GM19397 (cell line): ENCODE measurements around the gene EFNA5.

Experiments
- ATAC-seq: cut with Tn5 transposase; IDR thresholded peaks from one replicate; pipeline ENCODE4 v1.9.1; 2021; ENCODE audit warnings: mild to moderate bottlenecking, moderate library complexity; ENCODE audit not compliant: unreplicated experiment

EFNA5 gene

GRCh38 chr5:107607196-107607595 lies 63.5 kb downstream of the EFNA5 start:
- no peak for ATAC-seq

DNA sequence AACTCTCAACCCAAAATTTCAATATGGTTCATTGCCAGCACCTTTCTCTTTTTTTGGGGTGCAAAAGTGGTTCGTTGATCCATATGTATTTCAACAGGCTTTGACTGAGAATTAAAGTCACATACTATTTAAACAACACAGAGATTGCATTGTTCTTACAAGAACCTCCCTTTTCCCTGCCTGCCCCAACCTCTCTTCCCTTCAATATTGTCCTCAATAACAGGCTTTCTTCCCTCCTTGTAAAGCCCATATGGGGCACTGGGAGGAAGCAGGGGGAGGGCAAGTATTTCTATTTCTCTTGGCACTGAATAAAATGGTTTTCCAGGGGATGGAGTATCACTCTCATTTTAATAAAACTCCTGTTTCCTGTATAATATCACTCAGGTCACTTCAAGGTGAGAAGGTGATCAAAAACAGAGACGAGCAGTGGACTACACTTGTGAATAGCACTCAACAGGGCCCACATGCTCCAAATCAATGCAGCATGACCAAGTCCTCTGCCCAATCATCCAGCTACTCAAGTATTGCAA lies 65.1 kb downstream of the EFNA5 start:
- ATAC-seq = no peak

- no peak for ATAC-seq
Measured at GRCh38 chr5:107604990-107605389, 65.7 kb downstream of the EFNA5 start.

DNA sequence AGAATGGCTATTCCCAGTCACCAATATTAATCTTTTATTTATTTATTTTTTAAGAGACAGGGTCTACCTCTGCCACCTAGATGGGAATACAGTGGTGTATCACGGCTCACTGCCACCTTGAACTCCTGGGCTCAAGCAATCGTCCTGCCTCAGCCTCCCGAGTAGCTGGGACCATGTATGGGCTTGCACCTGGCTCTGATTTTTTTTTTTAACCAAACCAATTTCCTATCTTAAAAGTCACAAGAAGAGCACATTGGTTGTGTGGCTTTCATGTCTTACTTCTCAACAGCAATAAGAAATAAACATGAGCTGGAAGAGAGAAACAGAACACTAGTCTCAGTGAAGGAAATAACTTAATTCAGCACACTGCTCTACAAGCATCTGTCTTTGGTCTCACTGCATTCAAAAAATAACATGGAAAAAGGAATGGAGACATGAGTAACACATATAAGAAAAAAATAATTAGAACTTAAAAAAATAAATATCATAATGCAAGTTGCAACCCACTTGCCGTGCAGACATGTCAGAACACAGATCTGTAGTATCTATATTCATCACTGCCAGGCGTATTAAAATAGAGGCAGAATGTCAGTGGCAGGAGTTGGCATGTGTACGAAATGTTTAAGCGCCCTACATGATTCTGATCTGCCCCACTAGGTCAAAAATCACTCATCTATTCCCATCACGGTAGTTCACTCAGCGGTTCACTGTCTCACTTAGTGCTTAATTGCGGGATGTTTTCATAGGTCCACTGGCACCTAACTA lies 66.4 kb downstream of the EFNA5 start:
- no peak for ATAC-seq

DNA sequence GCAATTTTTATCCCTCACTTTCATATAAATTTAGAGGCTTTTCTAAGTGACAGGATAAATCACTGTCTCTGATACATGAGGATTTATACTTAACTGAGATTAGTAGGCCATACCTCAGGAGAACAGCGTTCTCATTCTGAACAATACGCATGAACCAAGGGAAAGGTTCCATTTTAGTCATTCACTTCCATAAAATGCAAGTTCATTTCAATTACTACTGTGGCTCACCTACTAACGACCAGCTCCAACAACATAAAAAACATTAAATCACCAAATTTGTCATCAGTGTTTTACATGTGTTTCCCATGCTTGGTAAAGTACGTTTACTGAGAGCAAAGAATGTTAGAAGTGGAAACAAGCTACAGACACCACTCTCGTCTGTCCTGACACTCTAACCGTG lies 67.4 kb downstream of the EFNA5 start:
- ATAC-seq = no peak

GRCh38 chr5:107602896-107603295 lies 67.8 kb downstream of the EFNA5 start:
- no peak for ATAC-seq

DNA sequence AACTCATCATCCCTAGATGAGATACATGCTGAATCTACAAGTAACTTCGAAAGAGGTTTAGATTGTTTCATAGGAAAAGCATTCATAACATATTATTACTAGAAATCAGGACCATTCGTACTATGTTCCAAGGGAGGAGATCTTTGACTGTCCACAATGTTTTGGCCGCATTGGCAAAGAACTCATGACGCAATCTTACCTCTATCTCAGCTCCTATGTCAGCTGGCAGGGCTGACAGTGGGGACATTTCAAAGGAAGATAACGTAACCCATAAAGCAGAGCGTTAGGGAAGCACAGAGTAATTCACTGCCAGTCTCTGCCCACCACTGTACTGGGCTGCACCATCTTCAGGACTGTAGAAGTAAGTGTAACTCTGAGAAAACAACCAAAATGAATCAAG lies 69.7 kb downstream of the EFNA5 start:
- no peak for ATAC-seq

DNA sequence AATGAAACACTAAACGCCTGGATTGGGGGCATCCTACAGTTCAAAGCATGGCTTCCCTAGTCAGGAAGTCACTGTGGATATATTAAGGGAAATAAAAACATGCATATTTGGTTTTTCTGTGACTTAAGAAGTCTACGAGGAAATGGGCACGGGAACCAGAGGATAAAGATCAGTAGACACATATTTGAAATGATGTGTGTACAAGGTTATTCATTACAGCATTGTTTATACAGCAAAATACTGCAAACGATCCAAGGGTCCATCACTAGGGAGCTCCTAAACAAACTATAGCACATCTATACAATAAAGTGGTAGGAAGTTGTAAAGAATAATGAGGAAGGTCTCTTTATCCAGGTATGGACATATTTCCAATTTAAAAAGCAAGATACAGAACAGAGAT lies 71.8 kb downstream of the EFNA5 start:
- no peak for ATAC-seq

- no peak for ATAC-seq
Measured at GRCh38 chr5:107597803-107598202, 72.9 kb downstream of the EFNA5 start.

GRCh38 chr5:107597247-107597646 lies 73.5 kb downstream of the EFNA5 start:
- ATAC-seq = no peak

GRCh38 chr5:107594253-107595045 lies 76.3 kb downstream of the EFNA5 start:
- ATAC-seq = no peak

DNA sequence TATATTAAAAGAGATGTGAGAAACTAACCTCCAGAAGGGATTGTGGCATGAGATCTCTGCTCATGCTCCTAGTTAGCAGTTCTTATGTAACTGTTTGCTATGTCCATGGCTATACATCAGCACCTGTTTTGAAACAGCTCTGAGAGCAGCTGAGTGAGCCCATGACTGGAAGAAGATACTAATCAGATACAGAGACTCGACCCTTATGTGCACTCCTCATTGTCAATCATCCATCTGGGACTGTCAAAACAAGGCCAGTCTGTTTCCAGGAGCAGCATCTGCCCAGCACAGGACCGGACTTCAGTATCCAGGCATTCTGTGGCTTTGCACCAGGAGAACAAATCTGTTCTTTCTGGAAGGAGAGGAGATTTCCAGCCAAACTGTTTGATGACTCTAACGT lies 77.7 kb downstream of the EFNA5 start:
- no peak for ATAC-seq

DNA sequence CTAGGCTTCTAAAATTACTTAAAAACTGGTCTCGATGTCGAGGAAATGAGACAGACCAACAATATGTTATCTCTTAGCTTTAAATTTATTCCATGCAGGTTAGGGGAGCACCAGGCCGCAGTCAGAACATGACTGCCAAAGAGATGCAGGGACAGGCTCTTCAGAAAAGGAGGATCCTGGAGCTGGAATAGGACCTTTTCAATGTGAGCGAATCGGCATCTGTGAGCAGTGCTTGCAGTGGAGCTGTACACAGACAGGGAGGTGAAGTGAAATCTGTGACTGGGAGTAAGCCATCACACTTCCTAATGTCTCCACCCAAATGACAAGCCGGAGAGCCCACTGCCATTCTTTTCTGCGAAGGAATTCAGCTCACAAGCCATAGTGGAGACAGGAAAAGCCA lies 78.2 kb downstream of the EFNA5 start:
- no peak for ATAC-seq

DNA sequence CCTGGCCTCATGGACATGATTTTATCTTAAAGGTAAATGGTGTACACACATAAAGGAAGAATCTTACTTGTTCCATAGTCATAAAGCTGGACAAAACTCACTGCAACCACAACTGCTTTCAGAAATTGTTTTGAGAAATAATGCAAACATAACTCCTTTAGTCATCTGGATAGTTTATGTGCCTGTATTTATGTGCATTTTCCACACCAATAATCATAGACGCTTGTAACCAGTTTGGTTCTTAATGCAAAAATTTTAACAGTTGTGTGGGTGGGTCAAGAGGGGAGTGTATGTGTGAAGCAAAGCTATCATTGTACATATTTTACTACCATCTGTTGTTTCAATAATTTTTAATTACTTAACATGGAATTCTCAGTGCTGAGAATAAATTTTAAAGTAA lies 80.1 kb downstream of the EFNA5 start:
- ATAC-seq = no peak

DNA sequence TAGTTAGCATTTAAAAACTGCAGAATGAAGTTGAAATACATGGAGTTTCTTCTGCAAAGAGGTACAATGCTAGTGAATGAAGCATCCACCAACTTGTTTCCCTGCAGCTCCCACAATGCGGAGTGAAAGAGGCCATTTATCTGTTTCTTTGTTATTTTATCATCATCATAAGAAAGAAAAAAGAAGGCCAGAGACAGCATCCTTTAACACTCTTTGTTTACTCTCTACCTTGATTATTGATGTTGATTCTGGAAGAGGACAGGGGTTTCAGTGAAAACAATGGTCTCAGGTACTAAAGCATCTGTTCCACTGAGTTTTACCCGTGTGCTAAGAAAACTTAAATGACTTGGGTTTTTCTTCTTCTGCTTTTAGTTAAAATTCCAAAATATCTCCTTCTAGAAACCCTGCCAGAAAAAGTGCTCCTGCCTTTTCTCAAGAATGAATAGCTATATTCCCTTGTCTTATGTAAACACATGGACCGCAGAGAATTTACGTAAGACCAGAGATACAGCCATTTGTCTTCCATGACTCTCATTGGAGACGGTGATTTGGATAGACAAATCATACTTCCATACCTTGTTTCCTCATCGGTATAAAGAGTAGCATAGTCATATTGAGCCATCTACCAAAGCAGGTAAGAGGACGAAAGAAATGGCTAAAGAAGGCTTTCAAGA lies 81.1 kb downstream of the EFNA5 start:
- ATAC-seq = no peak

DNA sequence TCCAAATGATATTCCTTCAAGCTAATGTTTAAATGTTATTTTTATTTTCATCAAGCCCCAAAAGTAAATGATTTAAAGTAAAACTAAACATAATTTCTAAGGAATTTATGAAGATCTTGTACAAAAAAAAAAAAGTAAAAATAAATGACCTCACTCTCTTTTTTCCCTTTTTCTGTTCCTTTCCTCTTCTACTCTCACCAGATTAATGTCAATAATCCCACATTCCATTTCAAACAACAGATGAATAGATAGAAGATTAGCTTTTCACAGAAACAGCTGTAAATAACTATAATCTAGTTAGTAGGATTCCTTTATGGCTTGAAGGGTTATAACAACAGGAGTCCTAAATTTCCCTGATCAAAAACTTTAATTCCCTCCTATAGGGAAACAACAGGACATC lies 88.1 kb downstream of the EFNA5 start:
- ATAC-seq = no peak

- no peak for ATAC-seq
Measured at GRCh38 chr5:107580889-107581820, 89.6 kb downstream of the EFNA5 start.

DNA sequence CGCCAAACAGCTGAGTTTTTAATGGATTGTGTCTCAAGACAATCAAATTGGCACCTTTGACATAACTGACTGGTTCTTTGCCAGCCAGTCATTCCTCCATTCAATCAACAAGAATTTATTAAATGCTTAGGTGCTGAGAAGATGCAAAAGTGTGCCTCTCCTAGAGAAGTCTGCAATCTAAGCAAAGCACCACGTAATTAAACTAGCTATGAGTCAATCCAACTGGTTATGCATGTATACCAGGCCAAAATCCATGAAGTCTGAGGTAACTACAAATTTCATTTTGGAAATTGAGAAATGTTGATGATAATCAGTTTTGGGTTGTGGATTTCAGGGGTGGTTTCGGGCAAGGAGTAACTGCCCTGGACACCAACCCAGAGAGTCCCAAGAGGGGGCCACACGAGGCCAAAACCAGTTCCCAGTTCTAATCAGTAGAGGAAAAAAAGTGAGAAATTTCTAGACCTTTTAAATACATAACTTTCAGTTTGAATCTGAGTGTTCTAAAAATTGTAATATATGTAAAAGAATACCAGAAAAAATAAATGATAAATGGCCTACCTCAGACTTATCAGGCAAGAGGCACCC lies 92.6 kb downstream of the EFNA5 start:
- no peak for ATAC-seq

GRCh38 chr5:107577394-107577950 lies 93.3 kb downstream of the EFNA5 start:
- ATAC-seq = no peak
